Caco-2 (cell line): Measurements from ENCODE around the gene CARS1. TPM values are rescaled to one million over a fixed set of nuclear protein-coding genes. Genes with fewer than 3 reads are reported as not detected.
A peak's percentile ranks its signal among the peaks of the same experiment; 100 is the strongest.

Source experiments
- BruUV-seq: library from RNA; stranded (reverse); fragments of 400-500 nt; replicated peaks from 2 replicates; lab custom pipeline; 2021; lab: Mats Ljungman, UMichigan
- CTCF ChIA-PET: fragments of 300-600 bp; sonication (Branson Sonifier 250); formaldehyde crosslinking; loops from one replicate; lab custom pipeline; 2022; ENCODE audit warnings: antibody characterized with exemption; lab: Charles Lee
- POLR2A ChIA-PET: fragments of 300-600 bp; sonication (Branson Sonifier 250); formaldehyde crosslinking; loops from one replicate; lab custom pipeline; 2022; ENCODE audit warnings: antibody characterized with exemption; lab: Charles Lee
- DNase-seq, 2 experiments: peaks; one replicate each; pipeline versions ENCODE4 v3.0.0 to v3.0.0-alpha.2; 2020 to 2022
- H3K27me3 ChIP-seq: replicated peaks from 2 replicates; pipeline ENCODE4 v1.6.0; 2011; ENCODE audit warnings: low read length; ENCODE audit not compliant: control insufficient read depth, insufficient read depth
- H3K36me3 ChIP-seq: 2 replicates; pipeline ENCODE4 v1.5.1; 2011; ENCODE audit warnings: low read length; ENCODE audit not compliant: control insufficient read depth, insufficient read depth
- H3K4me1 ChIP-seq: fragments of 250-450 bp; sonication (Bioruptor Pico); 2 replicates; pipeline ENCODE4 v1.5.1; 2020; ENCODE audit warnings: mild to moderate bottlenecking
- H3K4me3 ChIP-seq: 2 replicates; pipeline ENCODE4 v1.5.1; 2011; ENCODE audit warnings: low read depth, mild to moderate bottlenecking, control low read depth, low read length
- H3K9me3 ChIP-seq: fragments of 250-450 bp; sonication (Bioruptor Pico); 2 replicates; pipeline ENCODE4 v1.5.1; 2020; ENCODE audit warnings: mild to moderate bottlenecking, moderate library complexity
- H3K27ac Mint-ChIP-seq: one replicate; pipeline ENCODE4 v1.8.0; 2022; ENCODE audit warnings: mixed read lengths; ENCODE audit not compliant: unreplicated experiment
- H3K27me3 Mint-ChIP-seq: one replicate; pipeline ENCODE4 v1.8.0; 2022; ENCODE audit warnings: mixed read lengths; ENCODE audit not compliant: insufficient read depth, unreplicated experiment
- H3K36me3 Mint-ChIP-seq: one replicate; pipeline ENCODE4 v1.8.0; 2022; ENCODE audit warnings: mild to moderate bottlenecking, mixed read lengths; ENCODE audit not compliant: insufficient read depth, unreplicated experiment
- H3K4me1 Mint-ChIP-seq: one replicate; pipeline ENCODE4 v1.8.0; 2022; ENCODE audit warnings: low read depth, mixed read lengths; ENCODE audit not compliant: unreplicated experiment
- H3K4me3 Mint-ChIP-seq: one replicate; pipeline ENCODE4 v1.8.0; 2022; ENCODE audit warnings: mild to moderate bottlenecking, moderate library complexity, mixed read lengths; ENCODE audit not compliant: unreplicated experiment
- H3K9me3 Mint-ChIP-seq: one replicate; pipeline ENCODE4 v1.8.0; 2022; ENCODE audit warnings: mixed read lengths; ENCODE audit not compliant: unreplicated experiment
- intact Hi-C: fragments of 100-400 bp; cut with micrococcal nuclease; formaldehyde crosslinking; loops from one replicate; pipeline ENCODE4 v1.10.0; 2022; ENCODE audit not compliant: unreplicated experiment
- total RNA-seq: library from RNA; stranded (reverse); gene quantifications from 2 replicates; pipeline ENCODE4 v1.2.3, GENCODE V29; 2022
- TF ChIP-seq, protein P1 (sequence below), 2 experiments: fragments of 200-600 bp in 1 of 2; IDR thresholded peaks; 1 replicate in 1 of 2; 2 replicates in 1 of 2; pipeline versions ENCODE4 v1.5.1 to v1.8.0; 2011 to 2022; ENCODE audit warnings: antibody characterized with exemption in 1 of 2, control low read depth in 1 of 2, inconsistent platforms in 1 of 2, low read depth in 1 of 2, low read length in 1 of 2, mild to moderate bottlenecking in 1 of 2, moderate library complexity in 1 of 2; ENCODE audit not compliant: insufficient read depth in 1 of 2, severe bottlenecking in 1 of 2, unreplicated experiment in 1 of 2

CARS1 gene
- total RNA-seq, 1 experiment from 2014 or later = 121 TPM

DNA sequence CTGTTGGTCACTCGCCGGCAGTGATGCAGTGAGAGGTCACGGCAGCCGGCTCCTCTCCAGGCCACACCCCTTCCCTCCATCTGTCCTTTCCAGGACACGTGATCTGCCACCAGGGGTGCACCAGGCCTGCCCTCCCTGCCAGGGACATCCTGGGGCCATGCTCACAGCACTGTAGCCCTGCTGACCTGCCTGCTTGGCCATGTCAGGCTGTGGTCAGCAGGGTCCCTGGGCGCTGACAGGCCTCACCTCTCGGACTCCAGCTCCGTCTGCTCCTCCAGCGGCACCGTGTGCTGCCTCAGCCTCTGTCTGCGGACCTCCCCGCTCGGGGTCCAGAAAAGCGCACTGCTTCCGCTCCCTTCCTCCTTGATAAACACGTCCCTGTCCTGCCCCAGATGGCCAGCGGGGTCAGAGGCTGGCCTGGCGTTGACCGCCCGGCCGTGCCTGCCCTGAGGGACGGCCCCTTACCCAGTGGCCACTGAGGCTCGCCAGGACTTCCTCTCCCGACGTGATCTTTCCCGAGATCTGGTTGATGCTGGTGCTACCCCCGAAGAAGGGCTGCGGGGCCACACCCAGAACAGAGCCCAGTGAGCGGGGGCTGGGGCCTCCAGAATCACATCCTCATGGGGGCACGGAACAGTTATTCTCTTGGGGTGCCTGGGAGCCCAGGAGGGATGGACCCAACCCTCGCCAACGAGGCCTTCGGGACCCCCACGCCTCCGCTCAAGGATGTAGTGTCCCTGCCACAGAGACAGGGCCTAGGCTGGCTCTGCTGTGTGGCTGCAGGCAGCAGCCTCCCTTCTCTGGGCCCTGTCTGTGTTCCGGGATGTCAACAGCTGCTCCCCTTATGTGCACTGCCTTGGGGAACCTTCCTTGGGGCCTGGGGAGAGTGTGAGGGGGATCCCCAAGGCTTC lies 36.3 kb upstream of the CARS1 start:
- DNase-seq = peak in 1 of 2 experiments; percentile 50
- H3K9me3 Mint-ChIP-seq = no peaks in the 10 kb centered on the region
- peaks cover 23% of the 10 kb centered on the region for H3K27me3 Mint-ChIP-seq
- Histone ChIP-seq H3K36me3 (no peaks in the 10 kb centered on the region), H3K27me3 (no peaks in the 10 kb centered on the region), H3K4me1 (no peaks in the 10 kb centered on the region), H3K9me3 (no peaks in the 10 kb centered on the region), H3K4me3 (no peak overlapping the region)
- intact Hi-C loops = loop anchor here (5.0 kb wide), 3 partner anchors 71 to 161 kb away; partner anchors contain the start of gene MRGPRG
- BruUV-seq = no TSS peak
- ChIA-PET CTCF (interaction anchor here (0.9 to 5.1 kb wide), 2 partner anchors 56 to 164 kb away, joined by 4 to 83 read pairs; partner anchors contain the start of gene PHLDA2), POLR2A (no interaction called here)
- H3K4me1 Mint-ChIP-seq = no peaks in the 10 kb centered on the region
- no peak overlapping the region for H3K27ac Mint-ChIP-seq
- no peak overlapping the region for H3K4me3 Mint-ChIP-seq
- TF ChIP-seq, protein P1, sequence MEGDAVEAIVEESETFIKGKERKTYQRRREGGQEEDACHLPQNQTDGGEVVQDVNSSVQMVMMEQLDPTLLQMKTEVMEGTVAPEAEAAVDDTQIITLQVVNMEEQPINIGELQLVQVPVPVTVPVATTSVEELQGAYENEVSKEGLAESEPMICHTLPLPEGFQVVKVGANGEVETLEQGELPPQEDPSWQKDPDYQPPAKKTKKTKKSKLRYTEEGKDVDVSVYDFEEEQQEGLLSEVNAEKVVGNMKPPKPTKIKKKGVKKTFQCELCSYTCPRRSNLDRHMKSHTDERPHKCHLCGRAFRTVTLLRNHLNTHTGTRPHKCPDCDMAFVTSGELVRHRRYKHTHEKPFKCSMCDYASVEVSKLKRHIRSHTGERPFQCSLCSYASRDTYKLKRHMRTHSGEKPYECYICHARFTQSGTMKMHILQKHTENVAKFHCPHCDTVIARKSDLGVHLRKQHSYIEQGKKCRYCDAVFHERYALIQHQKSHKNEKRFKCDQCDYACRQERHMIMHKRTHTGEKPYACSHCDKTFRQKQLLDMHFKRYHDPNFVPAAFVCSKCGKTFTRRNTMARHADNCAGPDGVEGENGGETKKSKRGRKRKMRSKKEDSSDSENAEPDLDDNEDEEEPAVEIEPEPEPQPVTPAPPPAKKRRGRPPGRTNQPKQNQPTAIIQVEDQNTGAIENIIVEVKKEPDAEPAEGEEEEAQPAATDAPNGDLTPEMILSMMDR (IDR thresholded peaks at IDR 0.05; ENCODE audit: insufficient read depth in 1 of 2, low read depth in 1 of 2, low read length in 1 of 2, severe bottlenecking in 1 of 2, unreplicated experiment in 1 of 2) = no peak
- no peaks in the 10 kb centered on the region for H3K36me3 Mint-ChIP-seq

DNA sequence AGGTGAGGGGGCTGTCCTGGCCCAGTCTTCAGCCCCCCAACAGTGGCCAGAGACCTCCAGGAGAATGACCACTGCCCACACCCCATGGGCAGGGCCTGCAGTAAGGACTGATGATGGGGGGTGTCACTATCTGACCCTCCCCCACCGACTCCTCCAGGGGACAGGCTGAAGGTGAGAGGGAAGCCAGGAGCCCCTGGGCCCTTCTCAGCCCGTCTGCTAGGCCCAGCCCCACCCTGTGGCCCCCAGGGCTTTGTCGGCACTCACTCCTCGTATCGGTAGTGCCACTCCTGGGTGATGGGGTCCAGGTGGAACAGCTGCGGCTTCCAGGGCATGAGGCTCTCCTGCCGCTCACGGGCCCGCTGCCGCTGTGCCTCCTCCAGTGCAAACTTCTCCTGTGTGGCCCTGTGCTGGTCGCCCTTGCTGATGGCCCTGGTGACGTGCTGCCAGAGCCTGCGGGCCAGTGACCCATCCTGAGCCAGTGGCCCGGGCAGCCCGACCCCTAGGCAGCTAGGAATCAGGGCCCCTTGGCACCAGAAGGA lies 35.4 kb upstream of the CARS1 start:
- Mint-ChIP-seq H3K27me3 (peaks cover 19% of the 10 kb centered on the region), H3K36me3 (no peaks in the 10 kb centered on the region), H3K4me1 (no peaks in the 10 kb centered on the region), H3K4me3 (no peak overlapping the region), H3K27ac (no peak overlapping the region), H3K9me3 (no peaks in the 10 kb centered on the region)
- ChIA-PET POLR2A (no interaction called here), CTCF (interaction anchor here (0.9 to 5.1 kb wide), 2 partner anchors 55 to 163 kb away, joined by 4 to 83 read pairs; partner anchors contain the start of gene PHLDA2)
- intact Hi-C loops = loop anchor here (5.0 kb wide), 3 partner anchors 70 to 160 kb away; partner anchors contain the start of gene MRGPRG
- Histone ChIP-seq H3K4me1 (no peaks in the 10 kb centered on the region), H3K4me3 (no peak overlapping the region), H3K9me3 (no peaks in the 10 kb centered on the region), H3K36me3 (no peaks in the 10 kb centered on the region), H3K27me3 (no peaks in the 10 kb centered on the region)
- no peak for DNase-seq
- BruUV-seq = no TSS peak
- TF ChIP-seq, protein P1 (IDR thresholded peaks at IDR 0.05; ENCODE audit: insufficient read depth in 1 of 2, low read depth in 1 of 2, low read length in 1 of 2, severe bottlenecking in 1 of 2, unreplicated experiment in 1 of 2) = no peak

DNA sequence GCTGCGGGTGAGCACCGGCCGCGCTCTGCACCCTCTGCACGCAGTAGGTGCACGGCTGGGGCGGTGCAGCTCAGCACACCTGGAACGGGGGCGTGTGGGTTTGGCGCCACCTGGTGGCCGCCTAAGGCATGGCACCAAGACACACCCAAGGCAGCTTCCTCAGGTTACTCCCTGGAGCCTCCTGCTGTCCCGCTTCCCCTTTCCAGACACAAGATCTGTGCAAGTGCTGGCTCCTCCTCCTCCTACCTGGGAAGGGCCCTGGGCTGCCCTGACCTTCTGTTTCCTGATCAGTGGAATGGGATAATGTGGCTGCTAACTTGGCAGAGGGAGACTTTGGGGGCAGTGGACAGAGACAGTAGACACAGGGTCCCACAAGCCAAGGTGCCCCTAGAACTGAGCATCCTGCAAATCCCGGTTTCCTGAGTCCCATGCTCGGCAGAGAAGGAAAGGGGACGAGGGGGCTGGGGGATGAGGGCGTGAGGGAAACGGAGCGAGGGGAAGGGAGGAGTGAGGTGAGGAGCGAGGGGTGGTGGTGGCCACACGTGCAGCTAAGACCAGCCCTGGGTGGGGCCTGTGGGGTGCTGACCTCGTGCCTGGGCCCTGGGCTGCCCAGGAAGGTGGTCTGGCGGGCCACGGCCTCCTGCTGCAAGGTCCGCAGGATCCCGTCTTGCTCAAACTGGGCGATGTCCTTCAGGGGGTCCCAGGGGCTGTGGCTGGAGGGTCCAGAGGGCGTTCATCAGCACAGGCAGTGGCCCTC lies 34.8 kb upstream of the CARS1 start:
- Mint-ChIP-seq H3K4me3 (no peak overlapping the region), H3K27me3 (peaks cover 19% of the 10 kb centered on the region), H3K36me3 (no peaks in the 10 kb centered on the region), H3K9me3 (no peaks in the 10 kb centered on the region), H3K27ac (no peak overlapping the region), H3K4me1 (no peaks in the 10 kb centered on the region)
- Histone ChIP-seq H3K36me3 (no peaks in the 10 kb centered on the region), H3K4me3 (no peak overlapping the region), H3K9me3 (no peaks in the 10 kb centered on the region), H3K4me1 (no peaks in the 10 kb centered on the region), H3K27me3 (no peaks in the 10 kb centered on the region)
- TF ChIP-seq, protein P1 (IDR thresholded peaks at IDR 0.05; ENCODE audit: insufficient read depth in 1 of 2, low read depth in 1 of 2, low read length in 1 of 2, severe bottlenecking in 1 of 2, unreplicated experiment in 1 of 2) = peak; percentile 98
- ChIA-PET POLR2A (no interaction called here), CTCF (interaction anchor here (0.6 to 5.1 kb wide), 20 partner anchors 8 to 317 kb away, joined by 3 to 83 read pairs (median 6); partner anchors contain the start of genes CARS1, NAP1L4 and PHLDA2)
- intact Hi-C loops = loop anchor here (1.0 to 5.0 kb wide), 5 partner anchors 41 to 160 kb away; partner anchors contain the start of gene MRGPRG
- peak; percentile 88 to 92 for DNase-seq
- BruUV-seq = no TSS peak
